GM19025 (cell line): ENCODE results near the gene HPCAL1.

Experiments used
- ATAC-seq: cut with Tn5 transposase; IDR thresholded peaks from one replicate; pipeline ENCODE4 v1.9.1; 2021; ENCODE audit warnings: mild to moderate bottlenecking, low read depth, moderate library complexity; ENCODE audit not compliant: unreplicated experiment

HPCAL1 gene

DNA sequence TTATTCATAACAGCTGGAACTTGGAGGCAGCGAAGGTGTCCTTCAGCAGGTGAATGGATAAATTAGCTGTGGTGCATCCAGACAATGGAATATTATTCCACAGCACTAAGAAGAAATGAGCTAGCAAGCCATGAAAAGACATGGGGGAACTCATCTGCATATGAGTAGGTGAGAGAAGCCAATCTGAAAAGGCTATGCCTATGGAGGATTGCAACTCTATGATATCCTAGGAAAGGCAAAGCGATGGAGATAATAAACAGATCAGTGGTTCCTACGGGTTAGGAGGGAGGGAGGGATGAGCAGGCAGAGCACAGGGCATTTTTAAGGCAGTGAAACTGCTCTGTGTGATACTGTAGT, 79.3 kb downstream of the HPCAL1 start:
- ATAC-seq: no peak

DNA sequence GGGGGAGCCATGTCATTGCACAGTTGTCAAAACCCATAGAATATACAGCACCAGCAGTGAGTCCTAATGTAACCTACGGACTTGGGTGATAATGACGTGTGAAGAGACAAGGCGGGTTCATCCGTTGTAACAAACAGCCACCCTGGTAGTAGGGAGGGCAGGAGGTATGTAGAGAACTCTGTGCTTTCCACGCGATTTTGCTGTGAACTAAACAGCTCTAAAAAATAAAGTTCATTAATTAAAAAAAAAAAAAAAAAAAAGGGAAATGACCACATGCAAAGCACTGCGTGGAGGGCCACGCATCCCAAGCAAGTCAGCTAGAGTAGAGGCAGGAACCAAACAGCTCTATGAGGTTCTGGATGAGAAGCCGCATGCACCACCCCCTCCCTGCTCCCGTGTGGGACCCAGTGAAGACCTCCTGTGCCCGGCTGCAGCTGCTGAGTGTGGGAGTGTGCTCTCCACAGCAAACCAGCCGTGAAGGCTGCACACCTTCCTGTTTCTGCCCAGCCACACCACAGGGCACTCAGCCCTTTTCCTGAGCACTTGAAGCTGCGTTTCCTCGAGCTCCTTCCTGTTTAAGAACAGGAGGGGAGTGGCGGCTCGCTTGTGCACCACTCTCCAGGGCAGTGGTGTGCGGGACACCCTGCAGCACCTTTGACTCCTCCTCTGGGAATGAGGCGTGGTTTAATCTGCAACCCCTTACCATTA, 79.8 kb downstream of the HPCAL1 start:
- ATAC-seq: peak; percentile 53

DNA sequence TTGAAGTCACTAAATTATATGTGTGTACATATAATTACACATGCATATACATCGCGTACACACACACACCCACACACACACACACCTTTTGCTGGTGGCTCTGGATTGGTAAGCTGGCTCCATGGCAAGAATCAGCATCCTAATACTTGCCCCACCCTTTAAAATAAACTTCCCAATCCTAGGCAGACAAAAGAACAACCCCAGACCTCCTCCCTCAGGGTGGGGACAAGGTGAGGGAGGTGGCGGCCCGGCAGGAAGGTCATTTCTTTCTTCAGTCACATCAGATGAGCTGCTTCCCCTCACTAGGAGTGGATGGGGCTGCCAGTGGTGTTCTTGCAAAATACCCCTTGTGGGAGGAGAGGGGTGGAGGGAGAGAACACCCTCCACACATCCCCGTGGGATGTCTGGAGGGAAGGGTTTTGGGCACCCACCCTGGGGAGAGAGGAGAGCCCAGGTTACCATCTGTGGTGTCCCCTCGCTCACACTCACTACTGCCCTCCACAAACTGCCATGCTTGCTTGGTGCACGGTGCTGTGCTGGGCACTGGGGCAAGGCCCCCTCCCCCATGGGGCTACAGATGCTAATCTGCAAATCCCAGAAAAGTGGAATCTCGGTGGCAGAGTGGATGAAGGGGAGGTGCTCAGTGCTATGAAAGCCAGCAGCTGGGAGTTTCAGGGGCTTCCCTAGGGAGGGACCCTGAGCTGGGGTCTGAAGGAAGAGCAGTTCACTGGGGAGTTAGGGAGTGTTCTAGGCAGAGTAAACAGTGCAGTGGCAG, 81.4 kb downstream of the HPCAL1 start:
- ATAC-seq: no peak

DNA sequence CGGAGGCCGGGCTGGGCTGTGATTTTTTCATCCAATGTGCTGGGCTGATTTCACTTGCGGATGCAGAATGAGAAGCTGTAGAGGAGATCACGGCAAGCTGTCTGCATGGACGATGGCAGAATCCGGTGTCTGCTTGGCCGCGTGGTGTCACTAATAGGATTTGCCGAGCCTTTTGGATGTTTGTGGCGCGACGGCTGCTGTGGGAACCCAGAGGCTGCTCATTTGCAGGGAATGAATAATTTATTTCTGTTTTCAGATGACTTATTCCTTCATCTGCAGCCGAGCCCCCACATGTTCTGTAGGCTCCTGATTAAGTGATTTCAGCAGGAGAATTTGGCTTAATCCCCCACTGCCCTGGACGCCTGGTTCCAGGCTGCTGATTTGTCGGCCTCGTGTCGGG, 82.8 kb downstream of the HPCAL1 start:
- no peak for ATAC-seq

DNA sequence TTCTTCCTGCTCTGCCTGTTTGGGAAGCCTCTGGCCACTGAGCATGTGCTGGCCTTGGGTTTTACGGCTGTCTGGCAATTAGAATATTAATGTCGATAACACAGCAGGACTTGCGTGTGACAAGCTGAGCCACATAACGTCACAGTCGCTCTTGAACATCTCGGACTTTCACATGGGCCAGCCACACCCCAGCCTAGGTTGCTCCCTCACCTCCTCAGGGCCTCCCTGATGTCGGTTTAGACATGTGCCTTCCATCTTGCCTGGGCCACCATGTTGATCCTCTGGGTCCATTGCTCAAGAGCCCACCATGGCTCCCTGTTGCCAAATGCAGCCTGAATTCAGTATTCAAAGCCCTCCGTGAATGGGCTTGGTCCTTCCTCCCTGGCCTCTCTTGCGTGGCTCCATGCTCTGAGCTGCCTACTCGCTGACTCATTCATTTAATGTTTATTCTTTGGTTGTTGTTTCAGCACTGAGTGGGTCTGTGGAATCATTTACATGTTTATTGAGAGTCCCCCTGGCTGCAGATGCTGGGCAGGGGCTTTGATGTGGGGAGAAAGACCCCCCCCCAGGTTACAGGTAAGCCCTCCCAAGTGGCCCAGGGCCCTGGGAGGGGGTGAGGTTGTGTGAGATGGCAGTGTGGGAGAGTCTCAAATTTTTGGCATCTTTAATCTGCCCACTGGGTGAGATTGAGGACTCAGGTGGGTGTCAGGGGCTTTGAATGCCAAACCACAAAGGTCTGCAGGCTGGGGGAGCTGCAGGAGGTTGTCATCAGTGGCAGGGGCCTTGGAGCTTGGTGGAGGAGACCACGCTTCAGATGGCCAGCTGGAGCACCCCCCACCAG, 83.4 kb downstream of the HPCAL1 start:
- ATAC-seq: no peak

DNA sequence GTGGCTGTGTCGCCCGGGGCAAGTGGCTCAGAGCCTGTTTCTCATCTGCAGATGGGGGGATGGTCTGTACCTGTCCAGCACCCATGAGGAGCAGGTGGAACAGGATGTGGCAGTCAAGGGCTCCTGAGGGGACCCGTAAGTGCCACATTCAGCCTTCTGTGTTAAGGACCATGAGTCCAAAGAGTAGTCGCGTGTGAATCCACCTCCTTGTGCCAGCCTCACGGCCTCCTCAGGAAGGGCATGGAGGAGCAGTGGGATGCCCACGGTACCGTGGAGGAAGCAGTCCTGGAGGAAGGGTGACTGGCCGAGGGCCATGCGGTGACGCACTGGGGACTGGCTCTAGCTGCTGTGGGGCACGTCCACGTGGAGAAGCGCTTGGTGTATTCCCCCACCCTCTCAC, 84.3 kb downstream of the HPCAL1 start:
- no peak for ATAC-seq

DNA sequence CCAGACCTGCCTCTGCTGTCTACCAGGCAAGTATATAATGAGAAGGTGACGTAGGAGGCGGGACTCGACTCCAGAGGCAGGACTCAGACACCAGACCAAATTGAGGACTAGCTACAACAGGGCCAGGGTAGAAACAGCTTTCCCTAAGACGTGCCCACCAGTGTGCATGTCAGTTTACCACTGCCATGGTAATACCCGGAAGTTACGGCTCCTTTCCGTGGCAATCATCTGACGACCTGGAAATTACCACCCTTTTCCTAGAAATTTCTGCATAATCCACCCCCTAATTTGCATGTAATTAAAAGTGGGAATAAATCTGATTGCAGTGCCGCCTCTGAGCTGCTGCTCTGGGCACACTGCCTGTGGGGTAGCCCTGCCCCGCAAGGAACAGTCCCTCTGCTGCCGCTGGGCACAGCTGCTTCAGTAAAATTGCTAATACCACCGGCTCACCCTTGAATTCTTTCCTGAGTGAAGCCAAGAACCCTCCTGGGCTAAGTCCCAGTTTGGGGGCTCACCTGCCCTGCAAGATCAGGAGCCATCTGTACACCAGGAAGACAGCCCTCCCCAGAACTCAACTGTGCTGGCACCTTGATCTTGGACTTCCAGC, 86.4 kb downstream of the HPCAL1 start:
- no peak for ATAC-seq

DNA sequence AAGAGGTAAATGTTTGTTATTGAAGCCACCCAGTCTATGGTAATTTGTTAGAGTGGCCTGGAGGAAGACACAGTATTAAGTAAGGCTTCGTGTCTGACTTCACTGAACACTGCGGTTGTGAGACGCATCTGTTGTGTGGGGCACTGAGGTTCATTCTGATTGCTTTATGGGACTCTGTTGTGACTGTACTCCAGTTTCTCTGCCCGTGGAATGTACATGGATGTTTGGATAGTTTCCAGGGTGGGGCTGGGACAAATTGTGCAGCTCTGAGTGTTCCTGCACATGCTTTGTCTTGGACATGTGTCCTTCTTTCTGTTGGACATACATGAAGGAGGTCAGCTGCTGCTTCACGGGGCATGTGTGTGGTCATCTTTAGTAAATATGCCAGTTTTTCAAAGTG, 86.9 kb downstream of the HPCAL1 start:
- ATAC-seq: no peak

DNA sequence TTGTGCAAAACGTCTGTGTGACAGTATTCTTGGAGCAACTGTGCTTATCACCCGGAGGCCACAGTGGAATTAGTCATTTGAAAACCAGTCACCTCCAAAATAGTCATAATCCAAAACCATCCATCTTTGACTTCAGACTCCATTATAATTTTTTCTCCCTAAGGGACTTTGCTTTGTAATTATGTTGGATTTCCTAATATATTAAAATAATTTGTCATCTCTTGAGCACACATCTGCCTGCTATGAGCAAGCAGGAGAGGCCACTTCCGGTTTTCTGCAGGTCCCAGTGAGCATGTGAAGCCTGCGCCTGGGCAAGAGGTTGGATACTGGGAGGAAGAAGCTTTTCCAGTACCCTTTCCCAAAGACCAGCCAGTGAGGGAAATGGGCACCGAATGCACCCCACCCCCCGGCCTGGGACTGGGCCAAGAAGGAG, 87.7 kb downstream of the HPCAL1 start:
- no peak for ATAC-seq

DNA sequence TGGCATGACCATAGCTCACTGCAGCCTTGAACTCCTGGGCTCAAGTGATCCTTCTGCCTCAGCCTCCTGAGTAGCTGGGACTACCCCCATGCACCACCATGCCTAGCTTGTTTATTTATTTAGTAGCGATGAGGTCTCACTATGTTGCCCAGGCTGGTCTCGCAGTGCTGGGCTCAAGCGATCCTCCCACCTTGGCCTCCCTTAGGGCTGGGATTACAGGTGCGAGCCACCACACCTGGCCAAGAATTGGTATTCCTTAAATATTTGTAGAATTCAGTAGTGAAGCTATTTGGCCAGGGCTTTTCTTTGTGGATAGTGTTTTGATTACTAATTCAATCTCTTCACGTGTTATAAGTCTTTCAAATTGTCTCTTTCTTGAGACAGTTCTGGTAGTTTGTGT, 89.4 kb downstream of the HPCAL1 start:
- ATAC-seq: no peak

DNA sequence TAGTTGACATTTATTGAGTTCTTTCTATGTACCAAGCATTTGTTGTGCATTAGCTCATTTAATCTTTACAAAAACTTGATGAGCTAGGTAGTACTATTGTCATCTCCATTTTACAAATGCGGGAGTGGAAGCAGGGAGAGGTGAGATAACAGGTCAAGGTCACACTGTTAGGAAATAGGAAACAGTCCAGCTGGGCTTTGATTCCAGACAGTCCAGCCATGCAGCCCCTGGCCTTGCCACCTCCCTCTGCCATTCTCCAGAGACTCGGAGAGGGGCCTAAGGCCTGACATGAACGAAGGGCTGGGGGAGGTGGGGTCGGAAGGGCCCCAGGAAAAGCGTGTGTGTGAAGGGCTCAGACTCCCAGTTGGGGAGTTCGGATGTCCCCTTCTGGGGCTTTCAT, 89.8 kb downstream of the HPCAL1 start:
- ATAC-seq: no peak

DNA sequence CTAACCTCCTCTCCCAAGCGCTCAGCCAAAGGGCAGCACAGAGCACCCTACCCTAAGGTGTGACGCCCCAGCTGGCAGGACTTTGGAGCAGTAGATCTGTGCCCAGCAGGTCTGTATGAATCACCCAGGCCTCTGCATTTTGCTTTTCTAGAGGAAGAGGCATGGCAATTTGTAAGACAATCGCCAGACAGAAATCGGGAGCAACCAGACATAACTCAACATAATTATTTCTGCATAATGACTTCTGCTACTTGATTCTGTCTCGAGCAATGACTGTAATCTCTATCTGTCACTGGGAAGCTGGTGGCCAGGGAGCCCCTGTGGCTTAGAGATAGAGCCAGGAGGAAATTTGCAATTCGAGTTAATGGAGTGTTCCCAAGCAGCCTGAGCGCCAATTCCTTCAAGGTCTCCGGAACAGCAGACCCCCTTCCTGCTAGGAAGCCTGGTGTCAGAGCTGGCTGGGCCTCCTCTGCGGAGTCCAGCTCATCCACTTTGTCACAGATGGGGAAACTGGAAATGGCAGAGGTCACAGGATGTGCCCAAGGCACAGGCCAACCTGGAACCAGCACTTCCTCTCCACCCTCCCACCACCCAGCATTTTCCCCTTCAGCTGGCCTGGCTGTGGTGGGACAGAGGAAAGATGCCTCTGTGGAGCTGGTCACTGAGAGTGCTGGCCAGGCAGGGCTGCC, 90.4 kb downstream of the HPCAL1 start:
- ATAC-seq: no peak

DNA sequence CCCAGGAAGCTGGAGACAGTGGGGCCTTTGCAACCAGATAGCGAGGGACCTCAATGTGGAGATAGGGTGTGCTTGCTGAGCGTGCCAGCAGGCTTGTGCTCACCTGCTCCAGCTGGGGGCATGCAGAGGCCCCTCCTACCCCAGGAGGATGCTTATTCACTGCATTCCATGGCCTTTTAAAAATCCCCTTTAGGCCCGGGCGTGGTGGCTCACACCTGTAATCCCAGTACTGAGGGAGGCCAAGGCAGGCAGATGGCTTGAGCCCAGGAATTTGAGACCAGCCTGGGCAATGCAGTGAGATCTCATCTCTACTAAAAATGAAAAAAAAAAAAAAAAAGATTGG, 90.9 kb downstream of the HPCAL1 start:
- no peak for ATAC-seq

DNA sequence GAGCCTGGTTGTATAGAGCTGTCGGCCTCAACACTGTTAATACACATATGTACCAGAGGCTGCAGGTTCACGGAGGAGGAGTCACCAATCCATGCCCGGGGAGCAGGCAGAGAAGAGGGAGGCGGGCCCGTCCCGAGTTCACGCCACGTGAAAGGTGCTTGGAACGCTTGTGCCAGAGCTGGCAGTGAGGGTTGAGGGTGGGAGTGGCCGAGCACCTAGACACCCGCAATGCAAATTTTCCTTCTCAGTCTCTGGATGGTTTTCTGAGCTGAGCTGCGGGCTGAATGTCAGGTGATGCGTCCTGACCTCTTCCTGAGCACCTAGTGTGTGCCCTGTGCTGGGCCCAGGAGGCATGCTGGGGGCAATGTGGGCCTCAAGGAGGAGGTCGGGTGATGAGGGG, 93.2 kb downstream of the HPCAL1 start:
- no peak for ATAC-seq

DNA sequence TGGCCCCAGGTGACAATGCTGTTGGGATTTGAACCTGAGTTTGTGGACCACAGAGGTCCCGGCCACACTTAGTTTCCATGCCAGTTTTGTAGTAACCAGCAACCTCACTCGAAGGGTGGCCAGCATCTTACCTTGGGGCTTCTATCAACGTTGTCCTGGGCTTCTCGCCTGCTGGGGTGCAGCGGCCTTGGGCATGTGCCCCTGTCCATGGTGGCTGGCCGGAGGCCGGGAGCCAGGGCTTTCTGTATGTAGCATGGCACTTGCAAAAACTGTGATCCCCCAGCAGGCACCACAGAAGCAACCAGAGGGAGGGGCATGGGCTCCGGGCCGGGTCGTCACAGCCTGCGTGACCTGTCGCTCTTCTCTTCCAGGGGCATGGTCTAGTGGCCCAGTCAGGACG, 93.8 kb downstream of the HPCAL1 start:
- no peak for ATAC-seq

DNA sequence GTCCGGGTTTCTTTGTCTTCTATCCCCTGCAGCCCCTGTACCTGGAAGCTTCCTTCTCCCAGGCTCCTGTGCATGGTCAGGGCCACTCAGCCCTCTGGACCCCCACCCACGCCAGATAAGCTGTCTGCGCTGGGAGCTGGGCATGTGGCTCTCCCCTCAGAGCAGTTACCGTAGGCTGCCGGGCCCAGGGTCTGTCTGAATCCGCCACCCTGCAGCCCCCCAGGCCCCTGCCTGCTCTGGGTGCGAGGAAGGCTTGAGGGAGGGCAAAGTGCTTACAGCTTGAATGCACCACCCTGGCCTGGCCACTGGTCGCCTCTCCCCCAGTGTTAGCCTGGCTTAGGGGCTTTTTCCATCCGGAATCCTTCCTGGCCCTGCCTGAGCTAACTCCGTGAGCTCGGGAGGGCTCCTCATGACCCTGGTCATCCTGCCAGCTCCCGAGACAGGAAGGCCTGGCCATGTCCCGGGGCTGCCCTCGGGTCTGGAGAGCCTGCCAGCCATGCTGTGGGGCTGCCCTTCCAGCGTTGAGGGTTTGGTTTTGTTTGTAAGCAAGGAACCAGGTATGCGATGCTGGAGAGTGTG, 94.7 kb downstream of the HPCAL1 start:
- ATAC-seq: no peak

DNA sequence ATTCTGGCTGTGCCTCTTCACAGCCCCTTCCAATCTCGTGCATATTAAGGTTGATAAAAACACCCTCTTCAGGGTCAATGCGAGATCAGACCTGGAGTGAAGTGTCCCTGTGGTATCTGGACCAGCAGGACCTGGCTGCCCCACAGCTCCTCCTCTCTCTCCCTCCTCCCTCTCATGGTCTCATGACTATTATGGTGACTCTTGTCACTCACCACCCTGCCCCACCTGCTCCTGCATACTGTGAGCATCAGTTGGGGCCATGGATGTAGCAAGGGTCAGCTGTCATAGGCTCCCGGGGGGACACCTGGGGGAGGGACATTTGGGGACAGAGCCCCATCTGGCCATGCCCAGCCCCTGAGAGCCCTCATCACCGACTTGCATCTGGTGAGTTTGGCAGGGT, 95.2 kb downstream of the HPCAL1 start:
- no peak for ATAC-seq

DNA sequence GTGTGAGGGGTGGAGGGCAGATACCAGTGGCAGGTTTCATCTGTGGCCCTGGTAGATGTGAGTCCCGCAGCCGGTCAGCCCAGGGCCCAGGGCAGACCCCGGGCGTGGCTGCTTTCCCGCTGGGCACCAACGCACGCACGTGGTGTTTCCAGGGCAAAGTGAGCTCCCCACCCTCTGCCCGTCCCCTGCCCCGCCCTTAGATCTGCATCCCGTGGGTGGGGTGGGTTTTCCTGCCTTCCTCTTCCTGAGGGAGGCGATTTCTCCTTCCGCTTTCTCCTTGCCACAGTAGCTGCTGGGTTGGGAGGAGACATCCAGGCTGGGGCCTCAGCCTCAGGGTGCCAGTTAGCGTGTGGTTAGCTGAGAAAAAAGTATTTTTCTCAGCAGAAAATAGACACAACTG, 95.8 kb downstream of the HPCAL1 start:
- no peak for ATAC-seq

DNA sequence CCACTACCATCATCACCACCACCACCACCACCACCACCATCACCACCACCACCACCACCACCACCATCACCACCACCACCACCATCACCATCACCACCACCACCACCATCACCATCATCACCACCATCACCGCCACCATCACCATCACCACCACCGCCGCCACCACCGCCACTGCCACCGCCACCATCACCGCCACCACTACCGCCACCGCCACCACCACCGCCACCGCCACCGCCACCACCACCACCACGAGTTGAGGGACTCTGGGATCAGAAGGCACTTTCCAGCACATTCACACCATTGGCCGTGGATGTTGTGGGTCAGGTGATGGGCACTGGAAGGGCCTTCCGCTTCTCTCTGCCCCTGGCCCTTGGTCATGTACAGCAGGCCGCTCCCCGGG, 96.7 kb downstream of the HPCAL1 start:
- no peak for ATAC-seq

DNA sequence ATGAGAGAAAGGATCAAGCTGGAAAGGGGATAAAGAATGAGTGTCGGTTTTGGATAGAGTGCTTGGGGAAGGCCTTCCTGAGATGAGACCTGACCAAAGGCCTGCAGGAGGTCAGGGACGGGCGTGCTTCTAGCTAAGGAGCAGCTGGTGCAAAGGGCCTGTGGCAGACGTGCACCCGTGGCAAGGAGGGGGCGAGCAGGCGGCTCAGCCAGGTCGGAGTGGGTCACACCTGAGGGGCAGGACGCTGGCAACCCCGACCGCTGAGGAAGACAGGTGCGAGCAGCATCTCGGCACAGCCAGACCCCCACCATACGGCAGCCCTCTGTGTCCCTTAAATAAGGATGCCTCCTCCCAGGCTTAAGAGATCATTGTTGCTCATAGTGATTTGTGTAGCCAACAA, 97.3 kb downstream of the HPCAL1 start:
- ATAC-seq: no peak
